ENCODE results near the gene RALGAPA1.

DNA sequence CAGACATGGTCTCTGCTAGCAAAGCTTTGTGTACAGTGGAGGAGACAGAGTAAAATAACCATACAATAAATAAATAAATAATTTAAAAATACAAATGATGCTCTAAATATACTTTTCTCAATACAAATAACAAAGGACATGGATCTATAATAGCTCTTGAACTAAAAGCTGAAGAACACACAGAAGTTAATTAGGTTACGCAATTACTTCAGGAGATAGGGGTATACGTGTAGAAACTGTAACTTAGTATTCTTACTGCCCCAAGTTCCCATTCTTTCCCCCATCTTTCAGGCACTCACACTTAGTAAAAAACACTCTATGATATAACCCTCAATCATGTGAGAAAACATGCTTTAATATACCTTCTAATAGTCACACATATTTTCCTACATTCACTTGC is 231.0 kb downstream of the RALGAPA1 start:
- TF ChIP-seq, protein P1, sequence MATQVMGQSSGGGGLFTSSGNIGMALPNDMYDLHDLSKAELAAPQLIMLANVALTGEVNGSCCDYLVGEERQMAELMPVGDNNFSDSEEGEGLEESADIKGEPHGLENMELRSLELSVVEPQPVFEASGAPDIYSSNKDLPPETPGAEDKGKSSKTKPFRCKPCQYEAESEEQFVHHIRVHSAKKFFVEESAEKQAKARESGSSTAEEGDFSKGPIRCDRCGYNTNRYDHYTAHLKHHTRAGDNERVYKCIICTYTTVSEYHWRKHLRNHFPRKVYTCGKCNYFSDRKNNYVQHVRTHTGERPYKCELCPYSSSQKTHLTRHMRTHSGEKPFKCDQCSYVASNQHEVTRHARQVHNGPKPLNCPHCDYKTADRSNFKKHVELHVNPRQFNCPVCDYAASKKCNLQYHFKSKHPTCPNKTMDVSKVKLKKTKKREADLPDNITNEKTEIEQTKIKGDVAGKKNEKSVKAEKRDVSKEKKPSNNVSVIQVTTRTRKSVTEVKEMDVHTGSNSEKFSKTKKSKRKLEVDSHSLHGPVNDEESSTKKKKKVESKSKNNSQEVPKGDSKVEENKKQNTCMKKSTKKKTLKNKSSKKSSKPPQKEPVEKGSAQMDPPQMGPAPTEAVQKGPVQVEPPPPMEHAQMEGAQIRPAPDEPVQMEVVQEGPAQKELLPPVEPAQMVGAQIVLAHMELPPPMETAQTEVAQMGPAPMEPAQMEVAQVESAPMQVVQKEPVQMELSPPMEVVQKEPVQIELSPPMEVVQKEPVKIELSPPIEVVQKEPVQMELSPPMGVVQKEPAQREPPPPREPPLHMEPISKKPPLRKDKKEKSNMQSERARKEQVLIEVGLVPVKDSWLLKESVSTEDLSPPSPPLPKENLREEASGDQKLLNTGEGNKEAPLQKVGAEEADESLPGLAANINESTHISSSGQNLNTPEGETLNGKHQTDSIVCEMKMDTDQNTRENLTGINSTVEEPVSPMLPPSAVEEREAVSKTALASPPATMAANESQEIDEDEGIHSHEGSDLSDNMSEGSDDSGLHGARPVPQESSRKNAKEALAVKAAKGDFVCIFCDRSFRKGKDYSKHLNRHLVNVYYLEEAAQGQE (IDR thresholded peaks at IDR 0.05) = no peak
- TF ChIP-seq TAF1 (conservative IDR thresholded peaks at IDR 0.05) (no peak), RAD21 (IDR thresholded peaks at IDR 0.05) (no peak), EGR1 (IDR thresholded peaks at IDR 0.05; ENCODE audit: low read depth in 2 of 2) (no peak)
- TF ChIP-seq, protein P2, sequence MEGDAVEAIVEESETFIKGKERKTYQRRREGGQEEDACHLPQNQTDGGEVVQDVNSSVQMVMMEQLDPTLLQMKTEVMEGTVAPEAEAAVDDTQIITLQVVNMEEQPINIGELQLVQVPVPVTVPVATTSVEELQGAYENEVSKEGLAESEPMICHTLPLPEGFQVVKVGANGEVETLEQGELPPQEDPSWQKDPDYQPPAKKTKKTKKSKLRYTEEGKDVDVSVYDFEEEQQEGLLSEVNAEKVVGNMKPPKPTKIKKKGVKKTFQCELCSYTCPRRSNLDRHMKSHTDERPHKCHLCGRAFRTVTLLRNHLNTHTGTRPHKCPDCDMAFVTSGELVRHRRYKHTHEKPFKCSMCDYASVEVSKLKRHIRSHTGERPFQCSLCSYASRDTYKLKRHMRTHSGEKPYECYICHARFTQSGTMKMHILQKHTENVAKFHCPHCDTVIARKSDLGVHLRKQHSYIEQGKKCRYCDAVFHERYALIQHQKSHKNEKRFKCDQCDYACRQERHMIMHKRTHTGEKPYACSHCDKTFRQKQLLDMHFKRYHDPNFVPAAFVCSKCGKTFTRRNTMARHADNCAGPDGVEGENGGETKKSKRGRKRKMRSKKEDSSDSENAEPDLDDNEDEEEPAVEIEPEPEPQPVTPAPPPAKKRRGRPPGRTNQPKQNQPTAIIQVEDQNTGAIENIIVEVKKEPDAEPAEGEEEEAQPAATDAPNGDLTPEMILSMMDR (IDR thresholded peaks at IDR 0.05; ENCODE audit: low read depth, low read length, missing input control) = no peak
